ENCODE results near the gene KLF5. TPM values are rescaled to one million over a fixed set of nuclear protein-coding genes. Genes with fewer than 3 reads are reported as not detected.

KLF5 gene
- total RNA-seq, 1 donor from 2014 or later = 1.3 TPM

DNA sequence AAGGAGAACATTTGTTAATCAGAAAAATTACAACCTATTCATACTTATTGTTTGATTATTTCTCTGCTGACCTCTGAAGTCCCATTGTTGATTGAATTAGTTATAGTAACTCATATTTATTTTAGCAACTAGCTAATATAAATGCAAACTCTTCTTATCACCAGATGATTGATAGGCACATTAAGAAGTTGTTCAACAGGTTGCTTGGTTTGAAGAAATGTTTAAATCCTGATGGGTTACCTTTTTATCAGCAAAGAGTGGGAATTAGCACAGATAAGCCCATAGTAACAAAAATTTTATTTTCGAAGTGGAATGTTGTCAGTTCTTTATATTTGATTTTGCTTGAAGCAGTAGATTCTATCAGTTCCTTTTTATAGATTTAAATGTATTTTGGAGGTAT is 44.4 kb downstream of the KLF5 start:
- intact Hi-C loops (cut with micrococcal nuclease) = no loop called here
- no peaks in the 10 kb centered on the region for H3K36me3 Mint-ChIP-seq (ENCODE audit: low read depth)
- H3K4me1 Mint-ChIP-seq (ENCODE audit: low read depth) = no peaks in the 10 kb centered on the region
- no peak overlapping the region for H3K27ac Mint-ChIP-seq
- no peak overlapping the region for H3K4me3 Mint-ChIP-seq (ENCODE audit: low read depth)
- H3K27me3 Mint-ChIP-seq (ENCODE audit: low read depth) = peaks cover 1% of the 10 kb centered on the region
- no peak for DNase-seq (ENCODE audit: low spot score)
- H3K9me3 Mint-ChIP-seq = no peaks in the 10 kb centered on the region

- Mint-ChIP-seq H3K4me3 (ENCODE audit: low read depth) (no peak overlapping the region), H3K27ac (no peak overlapping the region), H3K9me3 (no peaks in the 10 kb centered on the region), H3K36me3 (ENCODE audit: low read depth) (no peaks in the 10 kb centered on the region), H3K27me3 (ENCODE audit: low read depth) (peaks cover 1% of the 10 kb centered on the region), H3K4me1 (ENCODE audit: low read depth) (no peaks in the 10 kb centered on the region)
- intact Hi-C loops (cut with micrococcal nuclease) = no loop called here
- no peak for DNase-seq (ENCODE audit: low spot score)
Measured at GRCh38 chr13:73106513-73107178, 47.8 kb downstream of the KLF5 start.

DNA sequence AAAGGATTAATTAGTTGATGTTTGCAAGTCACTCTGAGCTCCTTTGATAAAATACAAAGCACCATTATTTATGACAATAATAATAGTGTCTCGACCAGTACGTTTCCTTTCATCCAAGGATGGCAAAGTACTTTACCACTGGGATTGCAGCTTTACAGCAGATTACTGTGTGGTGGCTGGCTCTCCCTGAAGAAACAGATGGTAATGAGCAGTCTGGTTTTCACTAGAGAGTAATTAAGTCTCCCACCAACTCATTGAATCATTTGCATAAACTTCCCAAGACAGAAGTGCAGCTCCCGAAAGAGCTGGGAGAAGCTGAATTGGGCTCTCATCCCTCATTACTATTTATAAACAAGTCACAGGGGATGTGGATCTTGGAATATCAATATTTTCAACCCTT is 48.7 kb downstream of the KLF5 start:
- no peaks in the 10 kb centered on the region for H3K36me3 Mint-ChIP-seq (ENCODE audit: low read depth)
- H3K4me1 Mint-ChIP-seq (ENCODE audit: low read depth) = no peaks in the 10 kb centered on the region
- no peak overlapping the region for H3K27ac Mint-ChIP-seq
- DNase-seq (ENCODE audit: low spot score) = no peak
- H3K27me3 Mint-ChIP-seq (ENCODE audit: low read depth) = peaks cover 1% of the 10 kb centered on the region
- no peaks in the 10 kb centered on the region for H3K9me3 Mint-ChIP-seq
- intact Hi-C loops (cut with micrococcal nuclease) = no loop called here
- H3K4me3 Mint-ChIP-seq (ENCODE audit: low read depth) = no peak overlapping the region

DNA sequence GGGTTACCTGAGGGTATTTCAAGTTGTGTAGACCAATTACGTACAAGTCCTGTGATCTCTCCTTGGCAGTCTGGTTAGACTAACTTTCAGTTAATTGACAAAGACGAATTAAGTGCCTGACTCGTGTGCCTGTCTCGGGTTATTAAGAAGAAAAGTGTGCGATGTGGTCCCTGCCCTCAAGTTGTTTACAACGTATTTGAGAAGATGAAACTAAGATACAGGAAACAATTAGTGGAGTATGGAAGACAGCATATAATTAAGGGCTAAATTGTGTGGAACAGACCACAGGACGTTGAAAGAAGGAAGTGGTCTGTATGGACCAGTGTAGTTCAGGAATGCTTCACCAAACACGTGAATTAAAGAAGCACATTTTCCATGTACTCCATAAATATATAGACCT is 49.2 kb downstream of the KLF5 start:
- Mint-ChIP-seq H3K4me3 (ENCODE audit: low read depth) (no peak overlapping the region), H3K27ac (no peak overlapping the region), H3K27me3 (ENCODE audit: low read depth) (peaks cover 1% of the 10 kb centered on the region), H3K4me1 (ENCODE audit: low read depth) (no peaks in the 10 kb centered on the region), H3K9me3 (no peaks in the 10 kb centered on the region), H3K36me3 (ENCODE audit: low read depth) (no peaks in the 10 kb centered on the region)
- intact Hi-C loops (cut with micrococcal nuclease) = no loop called here
- no peak for DNase-seq (ENCODE audit: low spot score)

DNA sequence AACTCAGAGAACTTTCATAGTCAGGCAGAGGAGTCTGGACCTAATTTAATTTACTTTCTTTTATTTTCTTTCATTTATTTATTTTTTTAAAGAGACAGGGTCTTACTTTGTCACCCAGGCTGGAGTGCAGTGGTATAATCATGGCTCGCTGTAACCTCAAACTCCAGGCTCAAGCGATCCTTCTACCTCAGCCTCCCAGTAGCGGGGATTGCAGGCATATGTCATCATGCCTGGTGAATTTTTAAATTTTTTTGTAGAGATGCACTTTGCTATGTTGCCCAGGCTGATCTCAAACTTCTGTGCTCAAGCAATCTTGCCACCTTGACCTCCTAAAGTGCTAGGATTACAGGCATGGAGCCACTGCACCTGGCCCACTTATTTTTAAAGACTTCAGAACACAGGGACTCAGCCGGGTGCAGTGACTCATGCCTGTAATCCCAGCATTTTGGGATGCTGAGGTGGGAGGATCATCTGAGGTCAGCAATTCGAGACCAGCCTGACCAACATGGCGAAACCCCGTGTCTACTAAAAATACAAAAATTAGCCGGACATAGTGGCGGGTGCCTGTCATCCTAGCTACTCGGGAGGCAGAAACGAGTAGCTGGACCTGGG is 50.6 kb downstream of the KLF5 start:
- intact Hi-C loops (cut with micrococcal nuclease) = no loop called here
- Mint-ChIP-seq H3K27me3 (ENCODE audit: low read depth) (no peaks in the 10 kb centered on the region), H3K4me3 (ENCODE audit: low read depth) (no peak overlapping the region), H3K9me3 (no peaks in the 10 kb centered on the region), H3K4me1 (ENCODE audit: low read depth) (no peaks in the 10 kb centered on the region), H3K27ac (no peak overlapping the region), H3K36me3 (ENCODE audit: low read depth) (no peaks in the 10 kb centered on the region)
- DNase-seq (ENCODE audit: low spot score) = no peak

DNA sequence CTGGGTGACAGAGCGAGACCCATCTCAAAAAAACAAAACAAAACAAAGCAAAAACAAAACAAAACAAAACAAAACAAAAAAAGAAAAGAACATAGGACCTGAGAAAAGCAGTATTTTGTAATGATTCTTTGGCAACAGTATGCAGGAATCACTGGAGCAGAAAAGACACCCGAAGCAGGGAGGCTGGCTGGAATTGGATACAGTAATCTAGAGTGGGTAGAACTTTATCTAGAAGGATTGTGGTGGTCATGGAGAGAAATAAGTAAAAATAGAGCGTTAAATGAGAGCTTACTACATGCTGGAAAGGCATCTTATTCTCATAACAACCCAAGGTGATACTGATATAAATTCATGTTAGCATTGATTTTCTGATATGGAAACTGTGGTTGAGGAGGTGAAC is 51.2 kb downstream of the KLF5 start:
- H3K27ac Mint-ChIP-seq = no peak overlapping the region
- DNase-seq (ENCODE audit: low spot score) = no peak
- intact Hi-C loops (cut with micrococcal nuclease) = no loop called here
- H3K36me3 Mint-ChIP-seq (ENCODE audit: low read depth) = no peaks in the 10 kb centered on the region
- no peaks in the 10 kb centered on the region for H3K4me1 Mint-ChIP-seq (ENCODE audit: low read depth)
- no peak overlapping the region for H3K4me3 Mint-ChIP-seq (ENCODE audit: low read depth)
- H3K9me3 Mint-ChIP-seq = no peaks in the 10 kb centered on the region
- no peaks in the 10 kb centered on the region for H3K27me3 Mint-ChIP-seq (ENCODE audit: low read depth)

GRCh38 chr13:73110814-73111213 is 52.0 kb downstream of the KLF5 start:
- no peak overlapping the region for H3K27ac Mint-ChIP-seq
- no peak overlapping the region for H3K4me3 Mint-ChIP-seq (ENCODE audit: low read depth)
- no peak for DNase-seq (ENCODE audit: low spot score)
- no peaks in the 10 kb centered on the region for H3K4me1 Mint-ChIP-seq (ENCODE audit: low read depth)
- intact Hi-C loops (cut with micrococcal nuclease) = no loop called here
- H3K9me3 Mint-ChIP-seq = no peaks in the 10 kb centered on the region
- H3K27me3 Mint-ChIP-seq (ENCODE audit: low read depth) = no peaks in the 10 kb centered on the region
- no peaks in the 10 kb centered on the region for H3K36me3 Mint-ChIP-seq (ENCODE audit: low read depth)

GRCh38 chr13:73111331-73111730 is 52.5 kb downstream of the KLF5 start:
- Mint-ChIP-seq H3K9me3 (no peaks in the 10 kb centered on the region), H3K4me1 (ENCODE audit: low read depth) (no peaks in the 10 kb centered on the region), H3K27me3 (ENCODE audit: low read depth) (no peaks in the 10 kb centered on the region), H3K27ac (no peak overlapping the region), H3K4me3 (ENCODE audit: low read depth) (no peak overlapping the region), H3K36me3 (ENCODE audit: low read depth) (no peaks in the 10 kb centered on the region)
- intact Hi-C loops (cut with micrococcal nuclease) = no loop called here
- DNase-seq (ENCODE audit: low spot score) = no peak

DNA sequence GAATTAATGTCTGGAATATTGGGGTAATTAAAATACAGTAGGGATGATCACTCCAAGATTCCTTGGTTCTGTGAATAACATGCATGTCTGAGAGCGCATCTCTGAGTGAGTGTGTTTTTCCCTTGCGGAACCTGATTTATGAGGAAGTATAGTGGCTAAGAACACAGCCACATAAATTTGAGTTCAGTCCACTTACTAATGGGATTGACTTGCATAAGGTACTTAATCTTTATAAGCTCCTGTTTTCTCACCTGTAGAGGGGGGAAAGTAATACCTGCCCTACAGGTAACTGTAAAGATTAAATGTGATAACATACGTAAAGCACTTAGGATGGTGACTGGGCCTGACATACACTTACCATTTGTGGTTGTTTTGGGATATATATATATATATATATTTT is 60.8 kb downstream of the KLF5 start:
- no peak for DNase-seq (ENCODE audit: low spot score)
- Mint-ChIP-seq H3K27ac (no peak overlapping the region), H3K4me3 (ENCODE audit: low read depth) (no peak overlapping the region), H3K27me3 (ENCODE audit: low read depth) (peaks cover 3% of the 10 kb centered on the region), H3K9me3 (no peaks in the 10 kb centered on the region), H3K36me3 (ENCODE audit: low read depth) (no peaks in the 10 kb centered on the region), H3K4me1 (ENCODE audit: low read depth) (no peaks in the 10 kb centered on the region)
- intact Hi-C loops (cut with micrococcal nuclease) = no loop called here
